ENCODE data around the gene BLTP3A.
"Not testable (repeated sequence)": the region's sequence is repeated elsewhere in the genome, so short reads cannot be mapped to it uniquely, and the experiment has no call there.

BLTP3A gene

DNA sequence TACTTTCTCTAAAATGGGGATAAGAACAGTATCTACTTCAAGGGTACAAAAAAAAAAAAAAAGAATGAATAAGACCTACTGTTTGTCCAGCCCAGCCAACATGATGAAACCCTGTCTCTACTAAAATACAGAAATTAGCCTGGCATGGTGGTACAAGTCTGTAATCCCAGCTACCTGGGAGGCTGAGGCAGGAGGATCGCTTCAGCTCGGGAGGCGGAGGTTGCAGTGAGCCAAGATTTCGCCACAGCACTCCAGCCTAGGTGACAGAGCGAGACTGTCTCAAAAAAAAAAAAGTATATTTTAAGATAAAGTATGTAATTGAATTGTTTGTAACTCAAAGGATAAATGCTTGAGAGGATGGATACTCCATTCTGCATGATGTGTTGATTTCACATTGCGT, 2.0 kb downstream of the BLTP3A start:
- FAIRE-seq = no peak

DNA sequence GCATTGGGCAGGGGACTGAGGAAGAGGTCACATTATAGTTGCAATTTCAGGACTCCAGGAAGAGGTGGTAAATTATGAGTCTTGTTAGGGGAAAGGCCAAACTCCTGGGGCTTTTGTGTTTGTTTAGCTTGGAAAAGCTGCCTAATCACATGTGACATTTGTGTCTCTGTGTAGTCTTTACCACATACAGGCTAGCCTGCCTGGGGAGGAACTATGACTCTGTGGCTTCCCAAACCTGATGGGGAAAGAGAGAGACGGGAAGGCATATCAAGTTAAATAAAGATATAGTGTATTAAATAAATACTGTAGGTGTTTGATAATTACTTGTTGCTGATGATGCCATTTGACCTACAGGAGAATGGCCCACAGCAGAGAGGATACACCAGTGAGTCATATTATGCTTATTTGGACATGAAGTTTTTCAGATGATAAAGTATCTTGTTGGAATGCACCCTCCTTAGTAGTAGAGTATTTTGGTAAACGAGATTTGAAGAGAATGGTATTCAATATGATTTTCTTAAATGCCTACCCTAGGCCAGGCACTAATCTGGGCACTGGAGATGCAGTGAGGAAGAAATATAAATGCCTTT, 4.0 kb downstream of the BLTP3A start:
- no peak for FAIRE-seq

- FAIRE-seq = no peak
Observed at GRCh38 chr6:34798057-34798456, 6.2 kb downstream of the BLTP3A start.

GRCh38 chr6:34799547-34799946, 7.7 kb downstream of the BLTP3A start:
- no peak for FAIRE-seq

DNA sequence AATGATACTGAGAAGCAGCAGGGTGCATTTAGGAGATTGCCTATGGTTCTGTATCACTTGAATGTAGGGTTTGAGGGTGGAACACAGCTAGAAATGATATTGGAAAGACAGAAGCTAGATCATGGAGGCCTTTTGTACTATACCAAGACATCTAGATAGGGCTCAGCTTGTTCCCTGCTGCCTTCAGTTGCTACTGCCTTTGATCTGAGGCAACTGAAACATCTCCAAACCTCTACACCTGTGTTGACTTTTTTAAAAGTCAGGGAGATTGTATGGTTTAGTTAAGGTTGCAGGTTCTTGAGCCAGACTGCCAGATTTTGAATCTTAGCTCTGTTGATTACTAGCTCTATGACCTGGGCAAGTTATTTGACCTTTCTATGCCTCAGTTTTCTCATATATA, 12.7 kb downstream of the BLTP3A start:
- FAIRE-seq = no peak

DNA sequence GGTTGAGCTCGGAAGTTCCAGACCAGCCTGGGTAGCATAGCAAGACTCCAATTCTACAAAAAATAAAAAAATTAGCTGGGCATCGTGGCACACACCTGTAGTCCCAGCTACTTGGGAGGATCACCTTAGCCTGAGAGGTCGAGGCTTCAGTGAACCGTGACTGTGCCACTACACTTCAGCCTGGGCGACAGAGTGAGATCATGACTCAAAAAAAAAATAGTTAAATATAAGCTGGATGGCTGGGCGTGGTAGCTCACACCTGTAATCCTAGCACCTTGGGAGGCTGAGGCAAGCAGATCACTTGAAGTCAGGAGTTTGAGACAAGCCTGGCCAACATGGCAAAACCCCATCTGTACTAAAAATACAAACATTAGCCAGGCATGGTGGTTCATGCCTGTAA, 13.2 kb downstream of the BLTP3A start:
- FAIRE-seq = not testable (repeated sequence)

DNA sequence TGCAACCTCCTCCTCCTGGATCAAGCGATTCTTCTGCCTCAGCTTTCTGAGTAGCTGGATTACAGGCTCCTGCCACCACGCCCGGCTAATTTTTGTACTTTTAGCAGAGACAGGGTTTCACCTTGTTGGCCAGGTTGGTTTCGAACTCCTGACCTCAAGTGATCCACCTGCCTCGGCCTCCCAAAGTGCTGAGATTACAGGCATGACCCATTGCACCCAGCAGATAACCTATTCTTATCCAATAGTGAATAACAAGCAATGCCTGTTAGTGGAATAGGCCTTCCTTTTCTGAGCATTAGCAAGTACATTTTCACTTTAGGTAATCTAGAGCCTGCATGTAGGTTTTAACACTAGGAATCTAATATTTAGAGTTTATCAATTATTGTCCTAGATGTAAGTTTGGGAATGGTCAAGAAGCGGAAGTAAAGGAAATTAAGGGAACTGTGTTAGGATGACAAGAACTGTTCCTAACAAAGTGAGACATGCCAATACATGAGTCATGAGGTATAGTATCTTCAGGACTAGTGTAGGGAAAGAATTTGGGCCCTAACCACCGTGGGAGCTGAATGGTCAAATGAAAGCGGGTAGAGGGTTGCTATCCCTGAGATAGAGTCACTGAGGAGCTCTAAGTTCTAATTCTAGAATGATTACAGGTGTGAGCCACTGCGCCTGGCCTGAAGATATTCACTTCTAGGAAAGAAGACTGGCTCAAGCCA, 15.0 kb downstream of the BLTP3A start:
- FAIRE-seq = no peak

DNA sequence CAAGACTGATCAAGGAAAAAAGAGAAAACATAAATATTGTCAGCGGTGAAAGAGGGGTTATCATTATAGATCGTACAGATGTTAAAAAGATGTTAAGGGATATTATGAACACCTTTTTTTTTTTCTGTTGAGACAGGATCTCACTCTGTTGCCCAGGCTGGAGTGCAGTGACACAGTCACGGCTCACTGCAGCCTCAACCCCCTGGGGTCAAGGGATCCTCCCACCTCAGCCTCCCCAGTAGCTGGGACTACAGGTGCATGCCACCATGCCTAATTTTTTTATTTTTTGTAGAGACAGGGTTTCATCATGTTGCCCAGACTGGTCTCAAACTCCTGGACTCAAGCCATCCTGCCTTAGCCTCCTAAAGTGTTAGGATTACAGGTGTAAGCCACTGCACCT, 16.6 kb downstream of the BLTP3A start:
- FAIRE-seq = not testable (repeated sequence)

DNA sequence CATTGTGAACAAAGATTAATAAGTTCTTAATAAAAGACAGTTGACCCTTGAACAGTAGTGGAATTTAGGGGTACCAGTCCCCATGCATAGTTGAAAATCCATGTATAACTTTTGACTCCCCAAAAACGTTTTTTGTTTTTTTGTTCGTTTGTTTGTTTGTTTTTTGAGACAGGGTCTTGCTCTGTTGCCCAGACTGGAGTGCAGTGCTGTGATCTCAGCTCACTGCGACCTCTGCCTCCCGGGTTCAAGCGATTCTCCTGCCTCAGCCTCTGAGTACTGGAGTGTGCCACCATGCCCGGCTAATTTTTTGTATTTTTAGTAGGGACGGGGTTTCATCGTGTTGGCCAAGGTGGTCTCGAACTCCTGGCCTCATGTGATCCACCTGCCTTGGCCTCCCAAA, 17.5 kb downstream of the BLTP3A start:
- FAIRE-seq = not testable (repeated sequence)

GRCh38 chr6:34810017-34810882, 18.4 kb downstream of the BLTP3A start:
- FAIRE-seq = no peak

GRCh38 chr6:34810936-34811632, 19.2 kb downstream of the BLTP3A start:
- no peak for FAIRE-seq

DNA sequence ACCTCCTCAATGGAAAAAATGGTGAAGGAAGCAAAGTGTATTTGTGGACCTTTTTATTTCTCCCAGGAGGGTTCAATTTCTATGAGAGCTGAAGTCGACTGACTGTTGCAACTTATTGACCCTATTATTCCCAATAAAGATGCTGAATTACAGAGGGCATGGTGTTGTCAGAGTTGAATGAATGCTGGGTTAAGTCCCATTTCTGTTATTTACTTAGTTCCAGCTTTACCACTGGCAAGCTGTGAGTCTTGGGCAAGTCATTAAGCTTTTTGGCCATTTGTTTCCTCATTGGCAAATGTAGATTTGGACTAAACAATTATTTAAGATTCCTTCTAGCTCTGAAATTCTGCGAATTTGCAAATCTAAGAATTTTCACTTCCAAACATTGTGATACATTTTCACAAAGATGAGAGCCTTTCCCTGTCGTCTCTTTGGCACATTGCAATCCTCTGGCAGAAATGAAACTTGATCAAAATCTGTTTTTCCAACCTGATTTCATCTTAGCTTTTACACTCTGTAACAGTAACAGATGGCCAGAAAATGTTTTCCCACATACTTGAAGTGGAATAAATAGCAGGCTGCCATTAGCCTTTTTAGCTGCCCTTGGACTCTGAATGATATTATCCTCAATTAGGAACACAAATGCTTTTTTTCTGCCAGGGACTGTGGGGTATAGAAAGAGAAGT, 21.3 kb downstream of the BLTP3A start:
- no peak for FAIRE-seq

DNA sequence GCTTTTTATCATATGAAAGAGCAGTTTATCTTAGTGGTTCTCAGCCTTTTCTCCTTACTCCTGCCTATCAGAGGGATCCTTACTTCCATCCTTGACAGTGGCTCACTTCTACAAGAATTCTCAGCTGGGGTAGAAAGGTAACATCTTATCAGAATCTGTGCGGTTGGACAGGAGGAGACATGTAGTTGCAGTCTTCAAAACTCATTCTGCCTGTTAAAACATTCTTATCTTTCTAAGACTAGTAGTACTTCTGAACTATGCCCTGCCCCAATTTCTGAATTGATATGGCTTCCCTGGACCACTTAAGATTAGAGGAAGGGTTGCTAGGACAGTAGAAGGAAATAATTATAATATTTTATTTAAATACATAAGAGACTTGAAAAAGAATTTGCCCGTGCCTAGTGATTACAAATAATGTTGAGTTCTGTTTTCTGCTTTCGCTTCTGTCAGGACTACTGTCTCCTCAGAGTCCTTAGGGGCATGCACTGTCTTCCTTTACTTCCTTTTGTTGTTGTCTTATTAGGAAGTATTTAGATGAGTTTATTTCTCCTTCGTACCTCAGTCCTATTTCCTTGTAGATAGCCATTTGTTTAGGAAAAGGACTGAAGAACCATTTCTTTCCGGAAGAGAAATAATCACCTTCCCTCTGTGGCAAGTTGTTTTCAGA, 24.9 kb downstream of the BLTP3A start:
- no peak for FAIRE-seq

DNA sequence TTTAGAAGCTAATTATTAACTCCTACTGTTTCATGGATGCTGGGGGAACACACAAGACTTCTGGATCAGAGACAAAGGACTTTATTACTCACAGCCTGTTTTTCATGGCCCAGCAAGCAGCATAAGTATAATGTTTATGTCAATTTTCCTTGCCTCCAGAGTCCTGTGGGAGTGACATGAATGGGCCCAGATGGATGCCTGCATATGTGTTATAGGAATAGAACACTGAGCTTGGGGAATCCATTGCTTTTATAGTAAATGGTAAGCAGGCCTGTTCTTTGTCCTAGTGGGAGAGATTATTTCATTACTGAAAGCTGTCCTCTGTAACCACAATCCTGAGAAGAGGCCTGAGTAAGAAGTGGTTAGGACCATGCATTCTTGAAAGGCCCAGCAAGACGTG, 25.6 kb downstream of the BLTP3A start:
- FAIRE-seq = no peak

DNA sequence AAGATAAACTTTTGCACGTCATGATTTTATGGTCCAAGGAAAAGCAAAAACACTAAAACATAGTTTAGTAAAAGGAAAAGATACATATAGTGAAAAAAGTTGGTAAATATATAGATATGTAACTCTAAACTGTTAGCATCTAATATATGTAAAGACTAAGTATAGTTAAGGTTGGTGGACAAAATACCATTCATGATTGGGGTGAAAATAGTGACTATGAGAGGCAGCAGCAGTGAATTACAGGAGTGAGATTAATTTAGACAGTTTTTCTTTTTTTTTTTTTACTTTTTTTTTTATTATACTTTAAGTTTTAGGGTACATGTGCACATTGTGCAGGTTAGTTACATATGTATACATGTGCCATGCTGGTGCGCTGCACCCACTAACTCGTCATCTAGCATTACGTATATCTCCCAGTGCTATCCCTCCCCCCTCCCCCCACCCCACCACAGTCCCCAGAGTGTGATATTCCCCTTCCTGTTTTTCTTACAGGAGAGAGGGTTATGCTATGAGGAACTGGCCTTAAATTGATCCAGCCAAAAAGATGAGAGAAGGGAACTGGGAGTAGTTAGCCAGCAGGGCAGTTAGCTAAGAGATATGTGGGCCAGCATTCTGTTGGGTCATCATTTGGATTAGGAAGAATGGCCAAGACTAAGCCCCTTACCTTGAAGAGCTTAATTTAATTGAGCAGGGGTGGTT, 27.1 kb downstream of the BLTP3A start:
- not testable (repeated sequence) for FAIRE-seq

DNA sequence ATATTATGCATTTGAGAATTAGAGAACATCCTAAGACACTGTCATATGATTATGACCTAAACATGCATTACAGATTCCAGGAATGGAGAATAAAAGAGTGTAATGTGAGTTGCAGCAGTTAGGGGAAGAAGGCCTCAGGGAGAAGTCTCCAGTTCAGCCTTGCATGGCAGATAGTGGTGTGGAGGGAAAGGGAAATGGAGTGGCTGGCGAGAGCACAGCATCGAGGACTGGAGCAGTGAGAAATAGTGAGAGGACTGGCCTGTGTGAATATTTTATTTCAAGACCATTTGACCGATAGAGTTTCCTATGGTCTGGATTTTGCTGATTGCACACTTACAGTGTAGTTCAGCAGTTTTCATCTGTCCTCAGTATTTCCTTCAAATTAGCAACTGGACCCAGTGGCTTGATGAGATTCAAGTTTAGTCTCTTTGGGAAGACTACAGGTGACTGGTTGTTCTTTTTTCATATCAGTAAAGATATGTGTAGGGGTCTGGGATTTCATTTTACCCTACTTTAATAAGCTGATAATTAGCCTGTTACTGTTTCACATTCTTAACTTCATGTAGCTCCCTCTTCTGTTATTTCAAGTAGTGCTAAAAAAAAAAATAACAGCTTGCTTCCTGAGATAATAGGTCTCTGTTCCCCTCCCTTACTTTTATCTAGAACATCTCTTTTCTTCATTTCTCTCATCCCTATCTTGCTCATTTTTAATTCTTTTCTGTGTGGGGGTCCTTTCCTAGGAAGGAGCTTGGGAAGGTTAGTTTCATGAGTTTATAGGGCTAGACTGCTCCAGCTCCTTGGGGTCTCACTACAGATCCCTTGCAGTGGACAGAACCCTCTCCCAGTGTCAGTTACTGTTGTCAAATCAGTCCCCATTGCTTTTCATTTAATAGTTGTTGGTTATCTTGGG, 27.9 kb downstream of the BLTP3A start:
- no peak for FAIRE-seq

DNA sequence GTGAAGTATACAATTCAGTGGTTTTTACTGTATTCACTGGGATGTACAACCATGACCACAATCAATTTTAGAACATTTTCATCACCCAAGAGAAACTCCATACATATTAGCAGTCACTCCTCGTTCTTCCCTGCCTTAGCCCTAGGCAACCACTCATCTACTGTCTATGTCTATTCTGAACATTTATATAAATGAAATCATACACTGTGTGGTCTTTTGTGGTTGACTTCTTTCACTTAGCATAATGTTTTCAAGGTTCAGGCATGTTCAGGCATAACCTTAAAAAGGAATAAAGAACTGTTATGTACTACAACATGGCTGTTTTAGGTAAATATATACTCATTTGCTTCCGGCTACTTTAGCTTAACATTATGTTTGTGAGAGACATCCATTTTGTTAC, 37.3 kb downstream of the BLTP3A start:
- FAIRE-seq = no peak

GRCh38 chr6:34832942-34833341, 41.1 kb downstream of the BLTP3A start:
- FAIRE-seq = no peak

GRCh38 chr6:34834789-34835518, 43.1 kb downstream of the BLTP3A start:
- no peak for FAIRE-seq

- FAIRE-seq = no peak
Observed at GRCh38 chr6:34836008-34836407, 44.1 kb downstream of the BLTP3A start.
